ENCODE data around the gene SLC25A33.
"Not testable (repeated sequence)": the region's sequence is repeated elsewhere in the genome, so short reads cannot be mapped to it uniquely, and the experiment has no call there.

Gene SLC25A33

GRCh38 chr1:9539165-9539828 is at the start of gene SLC25A33:
TSS of gene SLC25A33 (plus strand) at chr1:9539465. CDS start at chr1:9539692, 227 bp downstream.
- peak; percentile 94 for DNase-seq (ENCODE audit: low spot score)

DNA sequence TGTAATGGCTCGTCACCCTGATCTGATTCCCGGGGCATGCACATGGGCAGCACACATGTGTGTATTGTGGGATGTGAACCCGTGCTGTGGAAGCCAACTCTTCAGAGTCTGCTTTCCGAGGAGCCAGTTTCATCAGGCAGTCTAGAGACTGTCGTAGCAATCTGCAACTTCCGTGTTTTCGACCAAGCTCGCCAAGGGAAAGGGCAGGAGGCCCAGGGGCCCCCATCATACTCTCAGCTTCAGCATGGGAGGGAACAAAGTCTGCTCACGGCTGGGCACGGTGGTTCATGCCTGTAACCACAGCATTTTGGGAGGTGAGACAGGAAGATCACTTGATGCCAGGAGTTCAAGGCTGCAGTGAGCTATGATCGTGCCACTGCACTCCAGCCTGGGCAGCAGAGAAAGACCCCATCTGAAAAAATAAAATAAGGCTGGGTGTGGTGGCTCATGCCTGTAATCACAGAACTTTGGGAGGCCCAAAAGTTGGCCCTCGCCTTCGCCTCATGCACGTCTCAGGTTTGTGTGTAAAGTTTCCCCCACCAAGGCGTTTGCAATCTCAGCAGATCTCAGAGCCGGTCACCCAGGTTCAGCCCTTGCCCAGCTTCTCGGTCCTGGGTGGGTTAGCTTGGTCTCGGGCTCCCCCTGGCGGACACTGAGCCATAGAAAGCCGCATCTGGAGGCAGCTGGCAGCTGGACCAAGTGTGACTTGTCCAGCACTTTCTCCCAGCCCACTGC is 48.5 kb upstream of the SLC25A33 start:
- peak; percentile 74 for DNase-seq (ENCODE audit: low spot score)

- DNase-seq (ENCODE audit: low spot score), result no peak
These were observed 45.9 kb upstream of the SLC25A33 start for GRCh38 chr1:9493326-9493725.

DNA sequence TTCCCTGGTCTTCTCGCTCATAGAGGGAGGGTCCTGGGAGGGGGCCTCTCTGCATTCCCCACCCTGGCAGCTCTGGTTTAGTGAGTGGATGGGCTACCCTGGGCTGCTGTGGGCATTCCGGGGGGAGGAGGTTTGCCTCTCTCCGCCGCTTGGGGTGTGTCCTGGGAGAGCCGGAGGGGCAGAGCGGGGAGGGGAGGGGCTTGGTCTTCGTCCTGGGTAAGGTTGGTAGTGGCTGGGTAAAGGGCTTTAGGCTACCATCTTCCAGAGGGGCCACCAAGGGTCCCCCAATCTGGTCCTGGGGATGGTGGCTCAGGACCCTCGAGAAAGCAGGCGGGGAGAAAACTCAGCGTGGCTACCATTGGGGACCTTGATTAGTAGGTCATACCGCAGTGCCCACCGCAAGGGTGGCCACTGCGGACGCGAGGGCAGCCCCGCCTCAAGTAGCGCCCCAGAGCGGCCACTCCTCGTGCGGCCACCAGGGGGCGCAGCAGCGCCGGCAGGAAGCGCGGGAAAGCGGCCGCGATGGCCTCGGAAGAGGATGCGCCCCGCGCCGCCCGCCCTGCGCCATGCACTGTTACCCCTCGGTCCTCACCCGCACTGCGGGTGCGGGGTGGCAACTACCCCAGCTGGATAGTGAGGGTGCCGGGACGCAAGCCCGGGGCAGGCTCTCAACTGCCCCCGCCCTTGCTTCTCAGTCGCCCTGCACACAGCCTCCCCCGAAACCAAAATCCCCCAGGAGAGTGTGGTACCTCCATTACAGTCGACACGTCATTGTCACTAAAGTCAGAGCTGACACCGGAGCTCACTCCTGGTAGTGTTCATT is 44.1 kb upstream of the SLC25A33 start:
- DNase-seq (ENCODE audit: low spot score), result peak; percentile 50

DNA sequence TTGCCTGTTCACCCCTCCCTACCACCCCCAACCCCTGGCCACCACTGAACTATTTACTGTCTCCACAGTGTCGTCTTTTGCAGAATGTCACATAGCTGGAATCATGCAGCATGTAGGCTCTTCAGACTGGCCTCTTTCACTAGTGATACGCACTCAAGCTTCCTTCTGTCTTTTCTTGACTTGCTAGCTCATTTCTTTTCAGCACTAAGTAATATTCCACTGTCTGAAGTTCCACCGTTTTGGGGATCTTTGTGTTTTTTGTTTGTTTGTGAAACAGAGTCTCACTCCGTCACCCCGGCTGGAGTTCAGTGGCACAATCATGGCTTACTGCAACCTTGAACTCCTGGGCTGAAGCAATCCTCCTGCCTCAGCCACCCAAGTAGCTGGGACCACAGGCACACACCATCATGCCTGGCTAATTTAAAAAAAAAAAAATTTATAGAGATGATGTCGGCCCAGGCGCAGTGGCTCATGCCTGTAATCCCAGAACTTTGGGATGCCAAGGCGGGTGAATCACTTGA is 43.4 kb upstream of the SLC25A33 start:
- no peak for DNase-seq (ENCODE audit: low spot score)

GRCh38 chr1:9500756-9501754 is 38.2 kb upstream of the SLC25A33 start:
- DNase-seq (ENCODE audit: low spot score), result no peak

- no peak for DNase-seq (ENCODE audit: low spot score)
These were observed 36.1 kb upstream of the SLC25A33 start for GRCh38 chr1:9503001-9503675.

GRCh38 chr1:9505143-9505542 is 34.1 kb upstream of the SLC25A33 start:
- no peak for DNase-seq (ENCODE audit: low spot score)

GRCh38 chr1:9506901-9507300 is 32.4 kb upstream of the SLC25A33 start:
- DNase-seq (ENCODE audit: low spot score), result no peak

DNA sequence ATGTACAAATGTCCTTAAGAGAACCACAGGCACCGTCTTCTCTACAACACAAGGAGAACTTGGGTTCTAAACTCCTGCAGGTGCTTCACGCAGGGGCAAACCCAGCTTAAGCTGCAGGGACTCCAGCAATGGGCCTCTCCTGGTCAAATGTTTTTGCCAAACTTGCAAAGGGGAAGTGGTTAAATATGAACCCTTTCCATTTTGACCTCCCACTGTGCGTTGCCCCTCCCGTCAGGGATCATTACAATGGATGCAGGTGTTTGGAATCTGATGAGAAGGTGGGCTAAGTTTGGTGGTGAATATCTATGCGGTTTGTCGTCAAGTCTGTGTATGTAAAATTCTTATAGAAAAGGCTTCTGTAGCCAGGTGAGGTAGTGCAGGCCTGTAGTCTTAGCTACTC is 29.1 kb upstream of the SLC25A33 start:
- DNase-seq (ENCODE audit: low spot score), result no peak

GRCh38 chr1:9515550-9515949 is 23.7 kb upstream of the SLC25A33 start:
- not testable (repeated sequence) for DNase-seq (ENCODE audit: low spot score)

- no peak for DNase-seq (ENCODE audit: low spot score)
These were observed 20.7 kb upstream of the SLC25A33 start for GRCh38 chr1:9518454-9518998.

DNA sequence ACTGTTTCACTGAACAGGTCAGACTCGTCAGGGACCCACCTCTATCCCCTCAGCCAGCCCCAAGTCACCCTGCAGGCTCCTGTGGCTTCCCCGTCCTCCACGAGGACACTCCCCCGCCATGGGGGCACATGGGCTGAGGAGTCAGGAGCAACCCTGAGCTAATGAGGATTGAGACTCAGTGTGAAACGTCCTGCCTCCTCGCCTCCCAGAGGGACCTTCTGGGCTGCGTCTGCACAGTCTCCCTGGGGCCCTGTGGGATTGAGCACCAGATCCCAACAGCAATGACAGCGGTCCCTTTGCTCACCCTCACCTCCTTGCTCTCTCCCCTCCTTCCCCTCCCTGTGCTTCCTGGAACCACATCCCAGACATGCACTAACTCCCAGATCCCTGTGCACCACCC is 18.9 kb upstream of the SLC25A33 start:
- no peak for DNase-seq (ENCODE audit: low spot score)

- no peak for DNase-seq (ENCODE audit: low spot score)
These were observed 10.1 kb upstream of the SLC25A33 start for GRCh38 chr1:9529190-9529589.

DNA sequence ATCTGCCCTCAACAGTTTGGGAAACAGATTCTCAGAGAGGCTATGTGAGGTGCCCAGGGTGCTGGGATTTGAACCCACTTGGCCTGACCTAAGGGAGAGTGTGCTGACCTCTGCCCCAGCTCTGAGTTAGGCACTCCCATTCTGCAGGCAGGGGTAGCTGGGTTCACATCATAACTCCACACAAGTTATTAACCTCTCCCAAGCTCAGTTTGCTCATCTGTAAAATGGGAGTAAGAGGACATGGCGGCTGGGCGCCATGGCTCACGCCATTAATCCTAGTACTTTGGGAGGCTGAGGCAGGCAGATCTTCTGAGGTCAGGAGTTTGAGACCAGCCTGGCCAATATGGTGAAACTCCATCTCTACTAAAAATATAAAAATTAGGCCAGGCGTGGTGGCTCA is 8.9 kb upstream of the SLC25A33 start:
- DNase-seq (ENCODE audit: low spot score), result no peak

DNA sequence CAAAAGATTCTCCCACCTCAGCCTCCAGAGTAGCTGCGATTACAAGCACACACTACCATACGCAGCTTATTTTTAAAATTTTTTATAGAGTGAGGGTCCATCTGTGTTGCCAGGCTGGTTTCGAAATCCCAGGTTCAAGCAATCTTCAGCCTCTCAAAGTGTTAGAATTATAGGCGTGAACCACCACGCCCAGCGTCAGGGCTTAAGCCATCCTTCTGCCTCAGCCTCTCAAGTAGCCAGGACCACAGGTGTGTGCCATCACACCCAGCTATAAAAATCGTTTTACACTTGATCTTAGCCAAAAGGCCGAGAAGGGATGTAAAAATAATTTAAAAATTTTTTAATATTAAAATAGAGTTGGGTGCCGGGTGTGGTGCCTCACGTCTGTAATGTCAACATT is 4.3 kb upstream of the SLC25A33 start:
- no peak for DNase-seq (ENCODE audit: low spot score)

GRCh38 chr1:9536301-9536700 is 3.0 kb upstream of the SLC25A33 start:
- no peak for DNase-seq (ENCODE audit: low spot score)

GRCh38 chr1:9537863-9538668 is 1.2 kb upstream of the SLC25A33 start:
- no peak for DNase-seq (ENCODE audit: low spot score)

- no peak for DNase-seq (ENCODE audit: low spot score)
These were observed 548 bp upstream of the SLC25A33 start for GRCh38 chr1:9538669-9539164.

Measured in hematopoietic multipotent progenitor cell treated with erythropoietin and hydrocortisone succinate and interleukin-3 and kit ligand, for 17 days (in vitro differentiated cells).